RWPE2 (cell line): ENCODE measurements around the gene HIC1.

Source experiments
- ATAC-seq: fragments of 200-7000 bp; cut with Tn5 transposase; 3 replicates; pipeline ENCODE4 v1.9.1; 2021; ENCODE audit warnings: low read depth
- DNase-seq: peaks from one replicate; pipeline ENCODE4 v3.0.0-alpha.2; 2020; ENCODE audit warnings: low spot score
- H3K27ac ChIP-seq: fragments of 450-650 bp; 2 replicates; pipeline ENCODE4 v1.5.1; 2017; ENCODE audit warnings: mild to moderate bottlenecking; ENCODE audit not compliant: poor library complexity, severe bottlenecking
- H3K27me3 ChIP-seq: fragments of 250-450 bp; sonication (Bioruptor Pico); 2 replicates; pipeline ENCODE4 v1.5.1; 2021; ENCODE audit warnings: mild to moderate bottlenecking, moderate library complexity; ENCODE audit not compliant: insufficient read depth, poor library complexity, severe bottlenecking
- H3K36me3 ChIP-seq: fragments of 250-450 bp; sonication (Bioruptor Pico); 2 replicates; pipeline ENCODE4 v1.5.1; 2020; ENCODE audit warnings: low read depth, mild to moderate bottlenecking, moderate library complexity
- H3K4me1 ChIP-seq: fragments of 250-450 bp; sonication (Bioruptor Pico); 2 replicates; pipeline ENCODE4 v1.5.1; 2021; ENCODE audit warnings: mild to moderate bottlenecking, moderate library complexity; ENCODE audit not compliant: insufficient read depth, poor library complexity, severe bottlenecking
- H3K4me3 ChIP-seq: fragments of 250-450 bp; sonication (Bioruptor Pico); 2 replicates; pipeline ENCODE4 v1.5.1; 2021; ENCODE audit warnings: mild to moderate bottlenecking, moderate library complexity; ENCODE audit not compliant: severe bottlenecking
- H3K9me3 ChIP-seq: fragments of 250-450 bp; sonication (Bioruptor Pico); 2 replicates; pipeline ENCODE4 v1.5.1; 2021; ENCODE audit warnings: mild to moderate bottlenecking, moderate library complexity; ENCODE audit not compliant: severe bottlenecking
- CTCF ChIP-seq: fragments of 450-650 bp; IDR thresholded peaks from one replicate; pipeline ENCODE4 v1.5.1; 2017; ENCODE audit warnings: mild to moderate bottlenecking, moderate library complexity; ENCODE audit not compliant: poor library complexity, severe bottlenecking

HIC1 gene

GRCh38 chr17:2090804-2091534, 36.1 kb downstream of the HIC1 start:
- H3K36me3 ChIP-seq, result no peaks in the 10 kb centered on the region
- DNase-seq, result no peak
- TF ChIP-seq CTCF, result peak; percentile 20
- H3K9me3 ChIP-seq, result no peaks in the 10 kb centered on the region
- no peak overlapping the region for H3K4me3 ChIP-seq
- H3K27me3 ChIP-seq, result no peaks in the 10 kb centered on the region
- peaks cover 4% of the 10 kb centered on the region for H3K4me1 ChIP-seq
- H3K27ac ChIP-seq, result peak overlapping the region; percentile 28
- ATAC-seq, result peak; percentile 84

DNA sequence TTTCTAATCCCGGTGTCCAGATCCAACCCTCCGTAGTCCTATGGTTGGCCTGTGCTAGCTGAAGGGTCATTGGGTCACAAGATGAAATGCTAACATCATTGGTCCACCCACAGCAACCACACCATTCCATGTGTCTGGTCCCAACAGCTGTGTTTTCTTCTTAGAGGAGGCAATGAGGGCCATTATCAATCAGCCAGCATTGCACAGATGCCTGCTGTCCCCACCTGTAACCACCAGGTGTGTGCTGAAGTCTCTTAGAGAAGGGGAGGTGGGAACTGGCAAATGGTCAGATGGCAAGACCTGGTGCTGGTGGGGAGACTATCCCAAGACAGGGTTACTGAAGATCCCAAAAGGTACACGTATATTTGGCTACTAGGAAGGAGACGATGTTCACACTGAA, 37.4 kb downstream of the HIC1 start:
- ATAC-seq (no peak), DNase-seq (no peak)
- Histone ChIP-seq H3K27ac (no peak overlapping the region), H3K4me1 (peaks cover 4% of the 10 kb centered on the region), H3K27me3 (no peaks in the 10 kb centered on the region), H3K36me3 (no peaks in the 10 kb centered on the region), H3K9me3 (no peaks in the 10 kb centered on the region), H3K4me3 (no peak overlapping the region)
- no peak for TF ChIP-seq CTCF

GRCh38 chr17:2093349-2093748, 38.4 kb downstream of the HIC1 start:
- H3K27ac ChIP-seq, result no peak overlapping the region
- no peaks in the 10 kb centered on the region for H3K27me3 ChIP-seq
- DNase-seq (no peak), ATAC-seq (peak; percentile 19; the same call in 2 of the 3 replicates)
- H3K36me3 ChIP-seq, result no peaks in the 10 kb centered on the region
- no peak overlapping the region for H3K4me3 ChIP-seq
- peaks cover 4% of the 10 kb centered on the region for H3K4me1 ChIP-seq
- H3K9me3 ChIP-seq, result no peaks in the 10 kb centered on the region
- TF ChIP-seq CTCF, result no peak

DNA sequence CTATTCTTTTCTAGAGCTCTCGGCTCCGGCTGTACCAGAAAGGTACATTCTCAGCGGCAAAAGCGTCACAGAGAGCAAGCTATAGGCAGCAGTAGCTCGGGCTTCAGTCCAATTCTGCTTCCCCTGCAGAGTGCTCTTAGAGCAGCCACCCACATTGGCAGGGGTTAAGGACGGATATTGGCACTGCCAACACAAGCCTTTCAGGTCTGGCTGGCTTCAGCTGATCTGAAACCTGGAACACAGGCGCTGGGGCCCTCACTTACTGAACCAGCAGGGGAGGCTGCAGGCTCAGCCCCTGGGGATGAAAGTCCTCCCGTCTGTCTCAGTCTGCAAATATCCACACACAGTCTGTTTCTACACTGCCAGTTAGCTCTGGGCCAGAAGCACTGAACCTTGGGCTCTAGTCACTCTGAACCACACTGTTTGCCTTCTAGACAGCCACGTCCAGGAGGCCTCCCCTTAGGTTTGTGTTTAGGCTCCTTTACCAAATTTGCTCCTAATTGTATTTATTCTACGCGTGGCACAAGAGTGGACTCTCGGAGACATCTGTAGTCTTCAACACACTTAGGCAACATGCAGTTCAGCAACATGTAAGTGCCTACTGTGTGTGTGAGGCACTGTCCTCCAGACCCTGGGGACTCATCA, 40.1 kb downstream of the HIC1 start:
- DNase-seq, result no peak
- TF ChIP-seq CTCF, result peak; percentile 32

GRCh38 chr17:2095536-2095910, 40.6 kb downstream of the HIC1 start:
- DNase-seq, result no peak
- no peak for TF ChIP-seq CTCF
- Histone ChIP-seq H3K4me1 (peaks cover 4% of the 10 kb centered on the region), H3K9me3 (no peaks in the 10 kb centered on the region), H3K4me3 (no peak overlapping the region), H3K27ac (no peak overlapping the region), H3K27me3 (no peaks in the 10 kb centered on the region), H3K36me3 (no peaks in the 10 kb centered on the region)
- ATAC-seq, result no peak

More for the DNA sequence above, 40.1 kb downstream of the HIC1 start:
- H3K36me3 ChIP-seq, result no peaks in the 10 kb centered on the region
- peaks cover 4% of the 10 kb centered on the region for H3K4me1 ChIP-seq
- H3K9me3 ChIP-seq, result no peaks in the 10 kb centered on the region
- peak; percentile 47 for ATAC-seq
- no peaks in the 10 kb centered on the region for H3K27me3 ChIP-seq
- no peak overlapping the region for H3K27ac ChIP-seq
- no peak overlapping the region for H3K4me3 ChIP-seq
